GM18499 (cell line): Measurements from ENCODE around the gene TULP4.

Source experiments
- ATAC-seq: cut with Tn5 transposase; IDR thresholded peaks from one replicate; pipeline ENCODE4 v1.9.1; 2021; ENCODE audit warnings: moderate number of reproducible peaks; ENCODE audit not compliant: insufficient read depth, unreplicated experiment

Gene TULP4

GRCh38 chr6:158312165-158312564, at the start of gene TULP4:
Gene TULP4, plus strand, starts transcription at chr6:158312465. Its CDS starts 1,552 bp downstream, at chr6:158314017.
- no peak for ATAC-seq

- ATAC-seq: no peak
Observed at GRCh38 chr6:158262755-158263154, 49.5 kb upstream of the TULP4 start.

- ATAC-seq: no peak
Observed at GRCh38 chr6:158264180-158264579, 48.1 kb upstream of the TULP4 start.

- ATAC-seq: no peak
Observed at GRCh38 chr6:158266131-158266530, 46.1 kb upstream of the TULP4 start.

- no peak for ATAC-seq
Observed at GRCh38 chr6:158268361-158269147, 43.7 kb upstream of the TULP4 start.

- ATAC-seq: no peak
Observed at GRCh38 chr6:158269657-158270056, 42.6 kb upstream of the TULP4 start.

- ATAC-seq: no peak
Observed at GRCh38 chr6:158270389-158271127, 41.7 kb upstream of the TULP4 start.

GRCh38 chr6:158272324-158272723, 39.9 kb upstream of the TULP4 start:
- ATAC-seq: no peak

- no peak for ATAC-seq
Observed at GRCh38 chr6:158278004-158278403, 34.3 kb upstream of the TULP4 start.

GRCh38 chr6:158279615-158280014, 32.6 kb upstream of the TULP4 start:
- ATAC-seq: no peak

- ATAC-seq: no peak
Observed at GRCh38 chr6:158283304-158283980, 28.8 kb upstream of the TULP4 start.

- no peak for ATAC-seq
Observed at GRCh38 chr6:158284007-158284875, 28.0 kb upstream of the TULP4 start.

- ATAC-seq: no peak
Observed at GRCh38 chr6:158284876-158285655, 27.2 kb upstream of the TULP4 start.

GRCh38 chr6:158285656-158286021, 26.6 kb upstream of the TULP4 start:
- no peak for ATAC-seq

- ATAC-seq: no peak
Observed at GRCh38 chr6:158286413-158286812, 25.9 kb upstream of the TULP4 start.

GRCh38 chr6:158287047-158287446, 25.2 kb upstream of the TULP4 start:
- ATAC-seq: no peak

GRCh38 chr6:158290040-158290439, 22.2 kb upstream of the TULP4 start:
- ATAC-seq: peak; percentile 69

GRCh38 chr6:158290659-158291058, 21.6 kb upstream of the TULP4 start:
- ATAC-seq: peak; percentile 60

- ATAC-seq: no peak
Observed at GRCh38 chr6:158292016-158292415, 20.2 kb upstream of the TULP4 start.
